ENCODE data around the gene OLIG1.

GRCh38 chr21:33116676-33117075 lies 46.7 kb downstream of the OLIG1 start:
- TF ChIP-seq CTCF (conservative IDR thresholded peaks at IDR 0.05; ENCODE audit: low read depth, low read length): no peak
- TF ChIP-seq EZH2 (IDR thresholded peaks at IDR 0.05; ENCODE audit: low read length, unreplicated experiment): no peak

Measured in PC-3 (cell line).